MG63 (cell line): ENCODE results near the gene CRYGD. TPM values are rescaled to one million over a fixed set of nuclear protein-coding genes. Genes with fewer than 3 reads are reported as not detected.
"Not testable (repeated sequence)": the region's sequence is repeated elsewhere in the genome, so short reads cannot be mapped to it uniquely, and the experiment has no call there.

Source experiments
- DNase-seq: peaks from one replicate; pipeline ENCODE4 v3.0.0-alpha.2; 2020
- H3K27me3 ChIP-seq: fragments of 250-450 bp; sonication (Bioruptor Pico); 2 replicates; pipeline ENCODE4 v1.5.1; 2020; ENCODE audit warnings: mild to moderate bottlenecking, moderate library complexity
- H3K36me3 ChIP-seq: fragments of 250-450 bp; sonication (Bioruptor Pico); 2 replicates; pipeline ENCODE4 v1.5.1; 2020; ENCODE audit warnings: mild to moderate bottlenecking, moderate library complexity
- H3K4me3 ChIP-seq: fragments of 250-450 bp; sonication (Bioruptor Pico); 2 replicates; pipeline ENCODE4 v1.5.1; 2020; ENCODE audit warnings: mild to moderate bottlenecking, moderate library complexity
- H3K9me3 ChIP-seq: fragments of 250-450 bp; sonication (Bioruptor Pico); 2 replicates; pipeline ENCODE4 v1.5.1; 2020; ENCODE audit warnings: mild to moderate bottlenecking, moderate library complexity
- total RNA-seq: library from RNA; depleted of rRNA; stranded (reverse); fragments of >200 nt; shearing (Covaris generic); gene quantifications from 2 replicates; pipeline ENCODE4 v1.2.3, GENCODE V29; 2014; ENCODE audit warnings: low replicate concordance; rRNA removed

The CRYGD gene
- total RNA-seq = not detected in 2 replicates

DNA sequence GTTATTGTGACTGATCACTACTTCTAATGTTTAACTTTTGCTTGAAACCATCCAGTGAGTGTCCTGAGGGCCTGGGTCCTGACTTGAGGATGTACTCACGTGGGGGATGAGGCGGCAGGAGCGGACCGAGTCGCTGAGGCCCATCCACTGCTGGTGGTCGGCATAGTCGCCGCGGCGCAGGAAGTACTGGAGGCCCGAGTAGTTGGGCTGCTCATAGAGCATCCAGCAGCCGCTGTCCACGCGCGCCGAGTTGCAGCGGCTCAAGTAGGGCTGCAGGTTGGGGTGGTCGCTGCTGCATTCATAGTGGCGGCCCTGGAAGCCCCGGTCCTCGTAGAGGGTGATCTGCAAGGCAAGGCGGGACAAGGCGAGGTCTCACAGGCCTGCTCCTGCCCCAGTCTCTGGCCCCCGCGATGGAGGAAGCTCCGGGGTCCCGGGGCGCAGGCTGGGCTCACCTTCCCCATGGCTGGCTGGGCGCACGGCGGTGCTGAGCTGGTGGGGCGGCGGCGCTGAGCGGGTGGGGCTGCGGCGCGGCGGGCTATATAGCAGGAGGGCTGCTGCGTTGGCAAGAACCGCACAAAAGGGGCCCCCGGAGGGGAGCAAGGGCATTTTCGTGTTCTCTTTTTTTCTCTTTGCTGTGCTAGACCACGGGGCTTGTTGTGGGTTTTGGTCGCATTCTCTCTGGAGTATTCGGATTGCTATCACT, at the start of gene CRYGD:
TSS of gene CRYGD (minus strand) at position 512 of the 703 bp plus-strand sequence. CDS start at position 461, 51 bp downstream.
- DNase-seq = peak; percentile 11
- H3K27me3 ChIP-seq, H3K9me3 ChIP-seq, H3K36me3 ChIP-seq: not testable (repeated sequence)
- H3K4me3 ChIP-seq = peak within 1 kb of the TSS; percentile 28

DNA sequence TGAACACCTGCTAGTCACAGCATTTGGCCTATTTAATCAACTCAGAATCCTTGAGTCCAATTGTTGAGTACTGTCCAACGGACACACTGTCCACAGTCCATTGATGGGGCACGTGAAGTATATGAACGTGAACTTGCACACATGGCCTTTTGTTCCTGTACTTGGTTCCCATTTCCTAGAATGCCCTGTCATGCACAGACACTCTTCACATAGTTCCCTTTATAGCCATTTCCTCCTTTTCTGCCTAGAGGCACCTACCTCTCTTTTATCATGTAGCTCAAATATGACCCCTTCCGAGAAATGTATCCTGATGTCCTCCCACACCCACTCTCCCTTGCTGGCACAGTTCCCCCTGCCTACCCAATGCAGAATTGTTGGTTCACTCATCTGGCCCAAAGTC, 47.8 kb upstream of the CRYGD start:
- Histone ChIP-seq H3K36me3 (no peaks in the 10 kb centered on the region), H3K9me3 (no peaks in the 10 kb centered on the region), H3K27me3 (no peaks in the 10 kb centered on the region; the same call in 1 of the 2 replicates), H3K4me3 (no peak overlapping the region)
- no peak for DNase-seq

DNA sequence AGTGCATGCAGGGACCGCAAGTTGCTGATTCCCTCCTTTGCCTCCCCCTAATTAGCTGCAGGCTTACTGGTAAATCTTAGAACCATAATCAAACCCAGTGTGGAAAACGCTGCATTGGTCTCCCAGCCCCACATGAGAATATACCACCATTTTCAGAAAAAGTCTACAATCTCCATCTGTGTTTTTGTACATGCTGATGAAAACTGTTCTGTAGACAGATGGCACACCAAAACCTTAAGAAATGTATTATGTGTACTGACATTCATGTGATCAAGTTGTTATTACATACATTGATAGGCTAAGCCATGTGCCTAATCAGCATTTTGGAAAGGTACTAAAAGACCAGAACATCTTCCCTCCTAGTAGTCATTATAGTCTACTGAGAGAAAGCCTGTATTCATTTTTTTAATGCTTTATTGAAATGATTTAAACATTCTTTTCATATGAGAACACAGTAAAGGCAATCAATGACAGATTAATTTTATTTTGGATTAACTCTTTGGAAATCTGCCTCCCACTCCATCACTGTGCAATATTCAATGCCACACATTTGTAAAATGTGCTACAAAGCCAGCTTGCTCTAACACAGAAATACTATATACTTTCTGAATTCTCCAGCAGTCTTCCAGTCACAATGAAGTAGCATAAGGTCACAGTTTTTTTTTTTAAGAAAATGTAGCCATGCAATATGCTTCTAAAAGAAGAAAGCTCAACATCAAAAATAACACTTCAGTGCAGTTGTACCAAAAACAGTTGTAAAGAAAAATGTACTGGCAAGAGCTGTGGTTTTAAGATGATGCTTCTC, 40.8 kb upstream of the CRYGD start:
- DNase-seq = no peak
- Histone ChIP-seq H3K36me3 (no peaks in the 10 kb centered on the region), H3K4me3 (no peak overlapping the region), H3K27me3 (peaks cover 6% of the 10 kb centered on the region; the same call in 1 of the 2 replicates), H3K9me3 (no peaks in the 10 kb centered on the region)

DNA sequence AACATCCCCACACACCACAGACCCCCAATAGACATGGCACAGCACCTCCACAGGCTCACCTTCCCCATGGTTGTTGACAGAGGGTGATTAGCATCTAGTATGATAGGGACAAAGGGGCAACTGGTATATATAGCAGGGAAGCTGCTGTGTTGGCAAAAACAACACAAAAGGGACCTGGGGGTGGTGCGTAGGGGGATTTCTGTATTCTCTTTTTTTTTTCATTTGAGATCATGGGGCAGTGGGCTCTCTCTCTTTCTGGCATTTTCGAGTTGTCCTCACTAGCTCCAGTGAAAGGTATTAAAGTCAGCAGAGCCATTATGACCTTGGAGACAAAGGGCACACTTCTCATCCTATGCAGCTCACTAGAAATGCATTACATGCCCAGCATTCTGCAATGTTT, 39.2 kb upstream of the CRYGD start, which contains the start of gene CRYGA:
TSS of gene CRYGA (minus strand) at position 101 of the 400 bp plus-strand sequence. CDS start at position 68, 33 bp downstream.
- Histone ChIP-seq H3K27me3 (peaks cover 6% of the 10 kb centered on the region; the same call in 1 of the 2 replicates), H3K4me3 (no peak within 1 kb of the TSS), H3K36me3 (no peaks in the 10 kb centered on the region), H3K9me3 (no peaks in the 10 kb centered on the region)
- DNase-seq = no peak

- no peak for DNase-seq
- H3K27me3 ChIP-seq = no peaks in the 10 kb centered on the region
- no peaks in the 10 kb centered on the region for H3K9me3 ChIP-seq
- H3K36me3 ChIP-seq = no peaks in the 10 kb centered on the region
- no peak overlapping the region for H3K4me3 ChIP-seq
These were observed 32.1 kb upstream of the CRYGD start for GRCh38 chr2:208156439-208156838.

DNA sequence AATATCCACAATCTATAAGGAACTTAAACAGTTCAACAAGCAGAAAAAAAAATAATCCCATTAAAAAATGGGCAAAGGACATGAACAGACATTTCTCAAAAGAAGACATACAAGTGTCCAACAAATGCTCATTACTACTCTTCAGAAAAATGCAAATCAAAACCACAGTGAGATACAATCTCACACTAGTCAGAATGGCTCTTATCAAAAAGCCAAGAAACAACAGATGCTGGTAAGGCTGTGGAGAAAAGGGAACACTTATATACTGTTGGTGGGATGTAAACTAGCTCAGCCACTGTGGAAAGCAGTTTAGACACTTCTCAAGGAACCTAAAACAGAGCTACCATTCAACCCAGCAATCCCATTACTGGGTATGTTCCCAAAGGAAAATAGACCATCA, 28.8 kb upstream of the CRYGD start:
- Histone ChIP-seq H3K9me3 (no peaks in the 10 kb centered on the region), H3K4me3 (no peak overlapping the region), H3K27me3 (no peaks in the 10 kb centered on the region), H3K36me3 (no peaks in the 10 kb centered on the region)
- DNase-seq = no peak

- H3K4me3 ChIP-seq = no peak overlapping the region
- no peaks in the 10 kb centered on the region for H3K27me3 ChIP-seq
- no peaks in the 10 kb centered on the region for H3K9me3 ChIP-seq
- no peaks in the 10 kb centered on the region for H3K36me3 ChIP-seq
- DNase-seq = no peak
These were observed 26.6 kb upstream of the CRYGD start for GRCh38 chr2:208150956-208151355.

GRCh38 chr2:208150094-208150493, 25.8 kb upstream of the CRYGD start:
- H3K4me3 ChIP-seq = no peak overlapping the region
- no peaks in the 10 kb centered on the region for H3K36me3 ChIP-seq
- no peaks in the 10 kb centered on the region for H3K27me3 ChIP-seq
- H3K9me3 ChIP-seq = no peaks in the 10 kb centered on the region
- DNase-seq = no peak

GRCh38 chr2:208148803-208149202, 24.5 kb upstream of the CRYGD start:
- no peaks in the 10 kb centered on the region for H3K9me3 ChIP-seq
- no peaks in the 10 kb centered on the region for H3K36me3 ChIP-seq
- no peak overlapping the region for H3K4me3 ChIP-seq
- no peak for DNase-seq
- H3K27me3 ChIP-seq = no peaks in the 10 kb centered on the region

DNA sequence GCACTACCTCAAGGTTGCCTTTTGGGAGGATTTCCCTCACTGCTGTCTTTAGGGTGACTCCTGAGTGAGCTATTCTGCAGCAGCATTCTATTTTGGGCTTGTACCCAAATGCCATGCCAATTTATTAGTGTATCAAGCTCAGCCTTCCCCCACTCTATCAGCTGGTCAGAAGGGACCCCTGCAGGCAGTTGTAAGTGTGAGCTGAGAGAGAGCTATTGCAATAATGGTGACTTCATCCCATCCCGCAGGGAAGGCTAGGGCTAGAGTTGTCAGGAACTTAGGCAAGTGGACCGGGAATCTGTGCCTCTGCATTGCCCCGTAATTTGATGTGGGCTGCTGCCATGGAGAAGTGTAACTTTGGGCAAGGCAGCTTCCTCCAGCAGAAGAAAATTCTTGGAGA, 23.4 kb upstream of the CRYGD start:
- Histone ChIP-seq H3K27me3 (no peaks in the 10 kb centered on the region), H3K4me3 (no peak overlapping the region), H3K36me3 (no peaks in the 10 kb centered on the region), H3K9me3 (no peaks in the 10 kb centered on the region)
- DNase-seq = no peak

DNA sequence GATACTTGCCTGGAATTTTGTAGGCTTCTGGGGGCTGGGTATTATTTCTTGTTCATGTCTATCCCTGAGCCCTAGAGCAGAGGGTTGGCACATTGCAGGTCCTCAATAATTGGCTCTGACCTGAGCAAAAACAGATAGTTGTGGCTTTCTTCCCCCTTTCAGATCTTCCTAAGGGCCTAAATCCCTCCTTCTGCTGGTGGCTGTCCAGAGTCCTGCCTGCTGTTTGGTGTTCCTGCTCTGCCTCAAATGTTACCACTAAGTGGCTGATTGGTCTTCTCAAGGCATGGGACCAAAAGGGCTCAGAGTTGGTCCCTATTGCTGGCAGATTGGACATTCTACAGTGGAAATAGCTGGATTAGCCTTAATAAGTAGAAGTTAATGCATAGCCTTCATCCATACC, 22.7 kb upstream of the CRYGD start:
- no peak for DNase-seq

GRCh38 chr2:208146006-208146405, 21.7 kb upstream of the CRYGD start, which contains the start of gene CRYGB:
TSS of gene CRYGB (minus strand) at chr2:208146158. CDS start at chr2:208146120, 38 bp downstream.
- Histone ChIP-seq H3K9me3 (no peaks in the 10 kb centered on the region), H3K36me3 (no peaks in the 10 kb centered on the region), H3K27me3 (no peaks in the 10 kb centered on the region), H3K4me3 (no peak within 1 kb of the TSS)
- DNase-seq = no peak

More for the DNA sequence above, 22.7 kb upstream of the CRYGD start:
- Histone ChIP-seq H3K27me3 (no peaks in the 10 kb centered on the region), H3K4me3 (no peak overlapping the region), H3K36me3 (no peaks in the 10 kb centered on the region), H3K9me3 (no peaks in the 10 kb centered on the region)

DNA sequence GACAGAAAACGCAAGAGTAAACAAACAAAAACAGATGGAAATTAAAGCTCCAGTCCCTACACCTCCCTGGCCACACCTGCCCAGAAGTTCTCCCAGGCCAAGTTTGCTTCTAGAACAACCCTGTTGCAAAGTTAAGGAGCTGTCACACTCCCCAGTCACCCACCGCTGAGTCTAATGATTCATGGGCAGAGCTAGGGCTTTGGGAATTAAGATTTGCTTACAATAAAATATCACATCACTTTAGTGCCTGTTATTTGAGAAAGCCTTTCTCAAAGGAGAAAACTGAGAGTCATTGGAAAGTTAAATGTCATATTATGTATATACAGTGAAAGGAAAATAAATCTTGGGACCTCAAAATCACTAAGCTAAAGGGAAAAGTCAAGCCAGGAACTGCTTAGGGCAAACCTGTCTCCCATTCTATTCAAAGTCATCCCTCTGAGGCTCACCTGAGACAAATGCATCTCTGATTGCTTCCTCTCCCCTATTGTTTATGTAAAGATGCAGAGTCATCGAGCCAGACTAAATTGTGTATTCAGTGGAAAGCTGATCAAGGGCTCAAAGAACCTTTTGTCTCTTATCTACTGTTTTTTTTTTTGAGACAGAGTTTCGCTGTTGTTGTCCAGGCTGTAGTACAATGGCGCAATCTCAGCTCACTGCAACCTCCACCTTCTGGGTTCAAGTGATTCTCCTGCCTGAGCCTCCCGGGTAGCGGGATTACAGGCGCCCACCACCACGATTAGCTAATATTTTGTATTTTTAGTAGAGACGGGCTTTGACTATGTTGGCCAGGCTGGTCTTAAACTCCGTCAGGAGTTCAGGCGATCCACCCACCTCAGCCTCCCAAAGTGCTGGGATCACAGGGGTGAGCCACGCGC, 18.8 kb upstream of the CRYGD start:
- DNase-seq = no peak
- no peaks in the 10 kb centered on the region for H3K27me3 ChIP-seq
- H3K36me3 ChIP-seq = no peaks in the 10 kb centered on the region
- H3K9me3 ChIP-seq = no peaks in the 10 kb centered on the region
- no peak overlapping the region for H3K4me3 ChIP-seq

- H3K4me3 ChIP-seq = no peak overlapping the region
- no peaks in the 10 kb centered on the region for H3K36me3 ChIP-seq
- no peaks in the 10 kb centered on the region for H3K9me3 ChIP-seq
- no peaks in the 10 kb centered on the region for H3K27me3 ChIP-seq
- DNase-seq = no peak
These were observed 18.1 kb upstream of the CRYGD start for GRCh38 chr2:208142240-208142924.

GRCh38 chr2:208139447-208139846, 15.1 kb upstream of the CRYGD start:
- DNase-seq = no peak
- no peaks in the 10 kb centered on the region for H3K36me3 ChIP-seq
- no peaks in the 10 kb centered on the region for H3K9me3 ChIP-seq
- H3K4me3 ChIP-seq = no peak overlapping the region
- no peaks in the 10 kb centered on the region for H3K27me3 ChIP-seq

DNA sequence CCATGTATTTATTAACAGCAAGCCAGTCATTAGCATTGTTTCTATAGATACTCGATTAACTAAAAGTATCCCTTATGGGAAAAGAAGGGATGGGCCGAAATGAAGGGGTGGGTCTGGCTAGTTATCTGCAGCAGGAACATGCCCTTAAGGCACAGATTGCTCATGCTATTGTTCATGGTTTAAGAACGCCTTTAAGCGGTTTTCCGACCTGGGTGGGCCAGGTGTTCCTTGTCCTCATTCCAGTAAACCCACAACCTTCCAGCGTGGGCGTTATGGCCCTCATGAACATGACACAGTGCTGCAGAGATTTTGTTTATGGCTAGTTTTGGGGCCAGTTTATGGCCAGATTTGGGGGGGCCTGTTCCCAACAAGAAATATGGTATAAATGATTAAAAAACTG, 14.0 kb upstream of the CRYGD start:
- H3K36me3 ChIP-seq, DNase-seq, H3K27me3 ChIP-seq, H3K9me3 ChIP-seq, H3K4me3 ChIP-seq: not testable (repeated sequence)
